NCI-H2107 (cell line): ENCODE results near the gene C3orf38.
"Not testable (repeated sequence)": the region's sequence is repeated elsewhere in the genome, so short reads cannot be mapped to it uniquely, and the experiment has no call there.

Experiments used
- DNase-seq: peaks from one replicate; lab custom pipeline; 2025; lab: John Stamatoyannopoulos, UW

The C3orf38 gene

DNA sequence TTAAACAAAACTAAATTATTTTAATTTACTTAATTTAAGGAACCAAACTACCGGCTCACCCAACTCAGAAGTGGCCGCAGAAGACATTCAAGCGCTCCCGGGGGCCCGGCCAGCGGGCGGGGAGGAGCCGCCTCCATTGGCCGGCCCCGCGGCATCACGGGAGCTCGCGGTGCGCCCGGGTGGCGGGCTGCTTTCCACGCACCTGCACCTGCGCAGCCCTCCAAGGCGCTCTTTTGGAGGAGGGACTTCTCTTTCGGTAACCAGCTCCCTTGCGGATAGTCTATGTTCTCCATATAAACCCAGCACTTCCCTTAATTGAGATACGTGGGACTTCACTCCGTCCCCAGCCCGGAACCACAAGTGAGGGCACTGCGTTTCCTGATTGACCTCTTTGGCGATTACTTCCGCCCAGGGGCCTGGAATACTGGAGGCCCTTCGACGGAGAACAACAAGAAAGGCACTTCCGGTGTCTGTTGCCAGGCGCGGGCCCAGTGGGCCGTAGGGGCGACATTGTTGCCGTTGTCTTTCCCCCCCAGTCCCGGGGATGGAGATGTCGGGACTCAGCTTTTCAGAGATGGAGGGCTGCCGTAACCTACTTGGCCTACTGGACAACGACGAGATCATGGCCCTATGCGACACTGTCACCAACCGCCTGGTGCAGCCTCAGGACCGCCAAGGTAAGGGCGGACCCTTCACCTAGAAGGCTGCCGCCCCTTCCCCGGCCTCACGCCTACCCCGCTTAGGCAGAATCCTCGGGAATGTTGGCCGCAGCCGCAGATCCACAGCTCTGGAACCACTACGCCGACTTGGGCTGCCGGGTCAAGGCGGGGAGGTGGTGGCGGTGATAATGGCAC, at the start of gene C3orf38:
C3orf38 (plus strand) TSS at position 451 of the 854 bp plus-strand sequence; CDS start at position 545, 94 bp downstream.
- peak; percentile 92 for DNase-seq

DNA sequence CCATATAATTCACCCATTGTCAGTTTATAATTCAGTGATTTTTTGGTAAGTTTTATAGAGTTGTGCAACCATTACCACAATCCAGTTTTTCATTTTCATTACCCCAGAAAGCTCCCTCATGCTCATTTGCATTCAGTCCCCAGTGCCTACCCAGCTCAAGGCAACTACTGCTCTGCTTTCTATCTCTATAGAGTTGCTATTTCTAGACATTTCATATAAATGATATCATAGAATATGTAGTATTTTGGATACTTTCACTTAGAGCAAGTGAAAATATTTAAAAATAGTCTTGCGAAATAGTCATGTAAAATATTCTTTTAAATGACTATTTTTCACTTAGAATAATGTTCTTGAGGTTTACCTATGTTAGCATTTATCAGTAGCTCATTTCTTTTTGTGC, 48.6 kb upstream of the C3orf38 start:
- DNase-seq = no peak

DNA sequence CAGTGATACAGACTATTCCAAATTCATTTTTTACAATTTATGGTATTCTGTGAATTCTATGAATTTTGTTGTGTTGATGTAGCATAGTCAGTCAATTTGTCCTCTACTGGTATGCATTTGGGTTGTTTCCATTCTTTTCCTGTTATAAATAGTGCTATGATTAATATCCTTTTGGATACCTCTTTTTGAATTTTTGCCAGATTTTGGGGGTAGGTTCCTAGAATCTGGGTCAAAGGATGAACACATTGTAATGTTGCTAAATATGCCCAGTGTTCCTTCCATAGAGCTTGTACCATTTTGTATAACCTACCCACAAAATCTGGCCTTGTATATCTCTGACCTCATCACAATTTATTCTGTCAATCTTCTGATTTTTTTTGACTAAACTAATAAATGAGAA, 44.4 kb upstream of the C3orf38 start:
- no peak for DNase-seq

DNA sequence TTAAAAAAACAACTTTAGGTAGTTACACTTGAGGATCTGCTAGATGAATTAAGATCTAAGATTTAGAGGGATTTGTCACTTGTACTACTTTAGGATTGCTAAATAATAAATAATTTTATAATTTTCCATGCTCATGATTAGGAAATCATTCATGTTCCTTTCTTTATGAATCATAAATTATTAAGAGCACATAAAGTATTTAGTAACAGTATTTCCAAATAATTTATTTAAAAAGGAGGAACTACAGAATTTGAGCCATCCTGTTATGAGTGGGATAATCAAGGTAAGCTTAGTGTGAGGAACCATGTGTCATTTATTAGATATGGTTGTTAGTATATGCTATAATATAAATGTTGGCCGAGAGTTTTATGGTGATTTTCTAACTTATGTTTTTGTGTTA, 37.5 kb upstream of the C3orf38 start:
- DNase-seq = no peak

DNA sequence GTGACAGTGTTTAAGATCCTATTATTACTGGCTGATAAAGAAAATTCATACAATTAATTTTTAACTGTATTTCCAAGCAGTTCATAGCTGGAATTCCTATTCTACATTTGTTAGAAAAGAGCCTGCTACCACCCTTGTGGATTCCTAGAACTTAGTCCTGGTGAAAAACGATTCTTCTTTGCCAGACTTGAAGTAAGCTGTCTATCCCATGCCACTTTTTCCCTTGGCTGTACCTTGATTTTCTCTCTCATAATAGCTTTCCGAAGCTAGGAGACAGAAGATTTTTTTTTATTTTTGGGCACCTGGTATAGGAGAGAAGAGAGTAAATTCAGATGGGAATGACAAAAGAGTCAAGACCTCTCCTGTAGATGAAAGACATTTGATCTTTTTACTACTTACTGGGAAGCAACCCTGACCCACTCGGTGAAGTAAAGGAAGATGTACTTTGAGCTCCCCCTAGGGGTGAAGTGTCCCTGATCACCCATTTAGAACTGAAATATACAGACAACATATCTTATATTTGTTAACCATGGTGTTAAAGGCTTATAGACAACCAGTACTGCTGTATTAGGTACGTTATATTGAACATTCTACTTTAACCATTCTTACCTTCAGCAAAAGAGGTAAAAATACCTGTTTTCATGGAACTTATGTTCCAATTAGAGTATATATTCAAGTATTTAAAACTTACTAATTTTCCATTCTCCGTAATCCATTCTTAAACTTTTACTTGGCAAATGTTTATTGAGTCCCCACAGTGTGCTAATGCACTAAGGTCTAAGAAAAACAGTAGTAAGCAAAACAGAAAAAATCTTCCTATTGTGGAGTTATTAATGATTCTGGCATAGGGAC, 36.2 kb upstream of the C3orf38 start:
- peak; percentile 36 for DNase-seq

DNA sequence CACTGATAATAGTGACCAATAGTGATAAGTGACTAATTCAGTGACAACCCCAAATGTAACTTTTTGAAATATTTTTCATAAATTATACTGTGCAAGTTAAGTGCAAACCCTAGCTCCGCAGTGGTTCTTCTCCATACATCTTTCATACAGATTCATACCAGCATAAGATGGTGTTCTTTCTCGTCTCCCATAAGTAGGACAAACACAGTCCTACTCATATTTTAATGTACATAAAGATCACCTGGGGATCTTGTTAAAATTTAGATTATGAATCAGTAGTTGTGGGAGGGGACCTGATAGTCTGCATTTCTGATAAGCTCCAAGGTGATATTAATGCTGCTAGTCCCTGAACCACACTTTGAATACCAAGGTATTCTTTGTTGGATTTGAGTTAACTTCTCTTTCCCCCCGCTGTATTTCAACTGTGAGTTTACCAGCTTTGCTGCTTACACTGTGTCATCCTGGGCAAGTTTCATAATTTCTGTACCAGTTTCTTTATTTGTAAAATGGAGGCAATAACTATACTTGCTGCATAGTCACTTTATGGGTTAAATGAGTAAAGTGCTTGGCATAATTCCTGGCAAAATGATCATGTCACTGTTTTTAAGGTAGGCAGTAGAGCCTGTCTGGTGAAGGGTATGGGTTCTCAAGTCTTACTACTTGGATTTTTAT, 34.7 kb upstream of the C3orf38 start:
- no peak for DNase-seq

DNA sequence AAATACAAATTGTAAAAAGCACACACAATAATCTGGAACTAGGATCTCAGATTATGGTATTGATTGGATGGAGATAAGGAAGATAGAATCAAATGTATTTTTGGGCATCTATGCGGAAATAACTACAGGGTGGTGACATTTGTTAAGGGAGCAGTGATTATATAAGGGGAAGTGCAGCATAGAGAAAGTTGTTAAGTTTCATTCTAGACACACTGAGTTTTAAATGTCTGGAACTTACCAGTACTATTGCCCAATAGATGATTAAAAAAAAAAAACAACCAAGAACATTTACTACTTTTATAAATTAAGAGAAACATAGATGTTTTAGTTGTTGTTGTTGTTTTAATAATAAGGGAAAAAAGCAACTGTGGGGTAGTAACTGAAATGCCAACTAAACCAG, 32.1 kb upstream of the C3orf38 start:
- DNase-seq = no peak

DNA sequence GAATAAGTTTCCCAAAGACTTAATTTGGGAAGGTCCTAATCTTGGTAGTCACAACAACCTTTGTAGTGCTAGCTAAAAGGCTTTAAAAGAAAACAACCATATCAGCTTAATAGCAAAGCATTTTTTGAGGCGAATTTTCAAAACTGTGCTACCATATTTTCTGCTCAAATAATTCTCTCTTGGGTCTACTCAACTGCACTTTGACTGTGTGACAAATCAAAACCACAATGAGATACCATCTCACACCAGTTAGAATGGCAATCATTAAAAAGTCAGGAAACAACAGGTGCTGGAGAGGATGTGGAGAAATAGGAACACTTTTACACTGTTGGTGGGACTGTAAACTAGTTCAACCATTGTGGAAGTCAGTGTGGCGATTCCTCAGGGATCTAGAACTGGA, 31.2 kb upstream of the C3orf38 start:
- DNase-seq = not testable (repeated sequence)

DNA sequence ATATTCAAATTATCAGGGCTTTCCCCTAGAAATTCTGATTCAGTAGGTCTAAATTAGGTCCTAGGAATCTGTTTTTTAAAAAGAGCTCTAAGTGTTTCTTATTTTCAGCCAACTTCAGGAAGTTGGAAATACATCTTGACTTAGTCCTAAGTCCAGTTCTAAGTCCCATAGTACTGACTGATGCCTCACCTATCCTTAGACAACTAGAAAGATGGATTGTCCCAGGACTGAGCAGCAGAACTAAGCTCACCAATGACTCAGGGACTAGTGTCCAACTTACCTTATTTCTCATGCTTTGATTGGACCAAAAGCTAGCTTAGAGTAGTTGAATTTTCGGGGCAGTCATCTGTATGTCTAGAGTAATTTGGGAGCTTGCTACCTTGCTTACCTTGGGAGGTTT, 26.2 kb upstream of the C3orf38 start:
- DNase-seq = no peak

GRCh38 chr3:88131695-88132094, 18.1 kb upstream of the C3orf38 start:
- no peak for DNase-seq

DNA sequence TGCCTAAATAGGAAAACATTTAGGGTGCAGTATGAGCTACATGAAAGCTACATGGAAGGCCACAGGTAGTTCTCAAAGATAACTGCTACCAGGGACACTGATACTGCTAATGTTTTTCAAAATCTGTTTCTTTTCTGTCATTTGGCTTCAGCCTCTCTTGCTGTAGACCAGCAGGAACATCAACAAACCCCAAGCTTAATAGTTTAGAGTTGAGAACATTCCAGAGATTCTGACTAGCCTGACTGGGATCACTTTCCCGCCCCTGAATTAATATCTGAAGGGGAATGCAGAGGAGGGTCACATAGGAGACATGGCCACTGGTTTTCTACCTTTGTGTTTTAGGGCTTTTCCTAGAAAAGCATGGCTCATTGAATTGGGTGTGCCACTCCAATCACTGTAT, 16.9 kb upstream of the C3orf38 start:
- no peak for DNase-seq

GRCh38 chr3:88133711-88134263, 16.0 kb upstream of the C3orf38 start:
- DNase-seq = no peak

- no peak for DNase-seq
Observed at GRCh38 chr3:88137836-88138235, 11.9 kb upstream of the C3orf38 start.

DNA sequence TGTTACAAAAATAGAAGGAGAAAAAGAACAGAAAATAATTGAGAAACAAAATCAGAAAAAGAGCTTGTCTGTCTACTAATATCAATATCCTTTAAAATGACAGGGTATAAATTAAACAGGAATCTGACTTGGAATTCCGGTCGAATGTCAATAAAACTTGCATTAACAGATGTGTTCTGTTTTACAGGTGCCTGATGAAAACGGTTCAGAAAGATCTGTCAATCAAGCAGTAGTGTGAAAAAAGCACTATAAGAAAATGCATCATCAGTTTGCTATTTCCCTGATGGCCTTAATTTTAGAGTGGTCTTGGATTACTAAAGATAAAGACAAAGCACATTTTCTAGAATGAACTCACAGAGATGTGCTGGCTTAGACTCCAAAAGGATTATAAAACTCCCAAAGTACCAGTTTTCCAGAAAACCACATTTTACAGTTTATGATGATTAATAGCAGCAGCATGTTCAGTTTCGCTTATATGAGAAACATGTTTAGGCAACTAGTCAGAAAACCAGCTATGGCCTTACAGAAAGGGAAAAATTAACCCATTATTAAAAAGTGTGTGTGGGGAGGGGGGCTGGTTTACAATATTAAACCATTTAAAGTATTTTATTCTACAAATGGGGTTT, 8.2 kb upstream of the C3orf38 start:
- no peak for DNase-seq

DNA sequence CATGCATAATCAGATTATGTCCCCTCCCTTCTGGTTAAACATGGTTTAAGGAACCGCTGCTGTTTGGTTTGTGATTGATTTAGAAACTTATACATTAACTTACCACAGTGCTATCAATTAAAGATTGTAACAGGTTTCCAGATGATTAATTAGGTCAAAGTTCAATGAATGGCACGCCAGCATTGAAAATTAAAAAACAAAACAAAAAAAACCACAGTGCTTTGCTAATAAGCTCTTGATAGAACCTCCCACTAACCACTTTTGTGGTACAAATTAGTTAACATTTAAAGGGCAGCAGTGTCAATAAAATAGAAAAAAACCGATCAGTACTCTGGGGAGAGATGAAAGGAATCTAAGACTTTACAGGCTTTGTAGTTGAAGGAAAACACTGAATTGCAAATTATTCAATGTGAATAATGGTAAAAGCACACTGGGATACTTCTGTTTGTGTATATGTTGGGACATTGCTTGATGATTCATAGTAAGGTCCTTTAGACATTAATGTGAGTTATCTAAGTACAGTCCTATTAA, 7.6 kb upstream of the C3orf38 start:
- DNase-seq = no peak

DNA sequence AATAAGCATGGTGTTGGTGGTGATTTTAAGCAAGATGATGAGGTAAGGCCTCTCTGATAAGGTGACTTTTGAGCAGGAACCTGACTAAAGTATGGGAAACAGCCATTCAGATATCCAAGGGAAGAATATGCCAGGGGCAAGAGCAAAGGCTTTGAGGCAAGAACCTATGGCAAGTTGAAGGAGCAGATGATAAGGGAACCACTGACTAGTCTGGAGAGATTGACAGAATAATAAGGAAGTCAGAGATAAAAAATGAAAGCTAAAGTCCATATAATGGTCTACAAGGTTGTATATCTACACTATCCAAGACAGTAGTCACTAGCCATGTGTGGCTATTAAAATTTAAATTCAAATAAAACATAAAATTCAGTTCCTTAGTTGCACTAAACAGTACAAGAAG, 2.5 kb upstream of the C3orf38 start:
- DNase-seq = no peak

- DNase-seq = no peak
Observed at GRCh38 chr3:88148651-88149050, 1.1 kb upstream of the C3orf38 start.

DNA sequence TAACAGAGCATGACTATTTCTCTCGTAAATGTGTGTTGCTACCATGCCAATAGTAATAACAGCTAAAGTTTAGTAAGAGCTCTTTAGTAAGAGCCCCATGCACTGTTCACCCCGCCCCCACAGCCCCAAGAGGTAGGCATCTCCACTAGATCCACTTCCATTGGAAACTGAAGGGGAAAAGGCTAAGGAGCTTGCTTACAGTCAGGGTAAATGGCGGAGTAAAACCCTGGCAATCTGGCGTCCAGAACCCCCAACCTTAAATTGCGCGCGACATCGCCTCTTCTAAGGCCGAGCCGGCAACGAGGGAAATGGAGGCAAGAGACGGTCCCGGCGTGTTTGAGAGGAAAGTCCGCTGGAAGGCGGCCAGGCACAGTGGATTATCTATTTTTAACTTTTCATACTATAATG, 654 bp upstream of the C3orf38 start:
- DNase-seq = peak; percentile 66

- no peak for DNase-seq
Observed at GRCh38 chr3:88150371-88150770, 612 bp downstream of the C3orf38 start.

GRCh38 chr3:88150806-88151205, 1.0 kb downstream of the C3orf38 start:
- no peak for DNase-seq

GRCh38 chr3:88151358-88151757, 1.6 kb downstream of the C3orf38 start:
- no peak for DNase-seq

DNA sequence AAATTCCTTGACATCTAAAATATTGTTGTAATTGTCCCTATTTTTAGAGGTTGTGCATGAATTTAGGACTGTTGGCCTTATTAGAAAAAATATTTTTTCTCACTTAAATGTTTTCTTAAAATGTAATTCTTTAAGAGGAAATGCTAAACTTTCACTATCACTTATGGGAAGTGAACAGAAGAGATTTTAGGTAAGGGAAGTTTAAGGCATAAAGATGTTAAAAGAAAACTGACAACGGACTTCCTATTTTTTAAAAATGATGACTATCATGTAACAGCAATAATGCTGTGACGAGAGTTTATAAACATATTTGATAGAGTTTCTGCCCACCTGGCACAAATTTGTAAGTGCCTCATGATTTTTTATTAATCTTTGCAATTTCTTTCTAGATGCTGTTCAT, 3.1 kb downstream of the C3orf38 start:
- no peak for DNase-seq
